Measurements from ENCODE around the gene ABCB11.

The ABCB11 gene

GRCh38 chr2:169006665-169007064 is 24.5 kb downstream of the ABCB11 start:
- no peak for DNase-seq

- no peak for DNase-seq
These were observed 25.1 kb downstream of the ABCB11 start for GRCh38 chr2:169005994-169006393.

- no peak for DNase-seq
These were observed 26.0 kb downstream of the ABCB11 start for GRCh38 chr2:169005080-169005598.

- no peak for DNase-seq
These were observed 28.9 kb downstream of the ABCB11 start for GRCh38 chr2:169002161-169002738.

GRCh38 chr2:169001116-169001815 is 29.9 kb downstream of the ABCB11 start:
- DNase-seq = no peak

- DNase-seq = no peak
These were observed 31.4 kb downstream of the ABCB11 start for GRCh38 chr2:168999668-169000213.

- DNase-seq = no peak
These were observed 32.4 kb downstream of the ABCB11 start for GRCh38 chr2:168998609-168999211.

GRCh38 chr2:168997794-168998193 is 33.3 kb downstream of the ABCB11 start:
- no peak for DNase-seq

GRCh38 chr2:168997118-168997521 is 34.0 kb downstream of the ABCB11 start:
- DNase-seq = no peak

- no peak for DNase-seq
These were observed 35.4 kb downstream of the ABCB11 start for GRCh38 chr2:168995744-168996143.

GRCh38 chr2:168993538-168993937 is 37.6 kb downstream of the ABCB11 start:
- DNase-seq = no peak

GRCh38 chr2:168992591-168993349 is 38.4 kb downstream of the ABCB11 start:
- DNase-seq = no peak

- DNase-seq = no peak
These were observed 39.1 kb downstream of the ABCB11 start for GRCh38 chr2:168992026-168992425.

- DNase-seq = no peak
These were observed 42.4 kb downstream of the ABCB11 start for GRCh38 chr2:168988755-168989154.

GRCh38 chr2:168986398-168986943 is 44.7 kb downstream of the ABCB11 start:
- no peak for DNase-seq

- DNase-seq = no peak
These were observed 49.5 kb downstream of the ABCB11 start for GRCh38 chr2:168981651-168982050.

- no peak for DNase-seq
These were observed 52.7 kb downstream of the ABCB11 start for GRCh38 chr2:168978461-168978861.

GRCh38 chr2:168977608-168978007 is 53.5 kb downstream of the ABCB11 start:
- no peak for DNase-seq

GRCh38 chr2:168976034-168976654 is 55.0 kb downstream of the ABCB11 start:
- DNase-seq = no peak

- DNase-seq = no peak
These were observed 56.7 kb downstream of the ABCB11 start for GRCh38 chr2:168974428-168974827.

- DNase-seq = no peak
These were observed 59.9 kb downstream of the ABCB11 start for GRCh38 chr2:168971261-168971660.

GRCh38 chr2:168970711-168971233 is 60.4 kb downstream of the ABCB11 start:
- no peak for DNase-seq
